Measurements from ENCODE around the gene LPXN.
A peak's percentile ranks its signal among the peaks of the same experiment; 100 is the strongest.

LPXN gene

DNA sequence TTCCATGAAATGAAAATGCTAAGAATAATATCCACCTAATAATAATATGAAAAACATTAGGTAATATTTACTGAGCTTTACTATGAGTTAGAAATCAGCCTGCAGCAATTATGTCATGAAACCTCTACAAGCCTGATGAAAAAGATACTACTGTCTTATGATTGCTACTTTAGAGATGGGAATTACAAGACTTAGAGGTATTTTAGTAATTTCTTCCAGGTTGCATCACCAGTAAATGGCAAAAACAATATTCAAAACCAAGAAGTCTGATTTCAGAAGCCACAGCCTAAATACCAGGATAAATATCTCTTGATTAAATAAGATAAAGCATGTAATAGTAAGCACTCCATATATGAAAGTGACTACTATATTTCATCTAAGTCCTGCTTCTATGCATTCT, 81.6 kb downstream of the LPXN start:
- Histone ChIP-seq H3K27ac (ENCODE audit: low read length, poor library complexity, severe bottlenecking) (no peak overlapping the region), H2BK120ac (ENCODE audit: low read depth, low read length) (no peak overlapping the region), H3K23ac (ENCODE audit: low read length in 2 of 2) (no peak overlapping the region), H3K14ac (ENCODE audit: low read length in 2 of 2) (no peak overlapping the region), H3K36me3 (ENCODE audit: control insufficient read depth in 1 of 2, insufficient read depth in 2 of 2, low read depth in 1 of 2, low read length in 2 of 2) (peaks cover 0 to 6% of the 10 kb centered on the region in 2 experiments), H2AFZ (ENCODE audit: low read depth, low read length) (no peak overlapping the region), H3K27me3 (ENCODE audit: control insufficient read depth in 1 of 2, insufficient read depth in 1 of 2, low read length in 2 of 2) (no peaks in the 10 kb centered on the region), H3K79me1 (replicated peaks; ENCODE audit: low read length, poor library complexity, severe bottlenecking) (no peaks in the 10 kb centered on the region), H2BK15ac (ENCODE audit: low read depth, poor library complexity, severe bottlenecking) (no peak overlapping the region), H2AK5ac (ENCODE audit: low read length, severe bottlenecking) (no peak overlapping the region), H2BK5ac (ENCODE audit: low read depth, low read length, poor library complexity, severe bottlenecking) (no peak overlapping the region), H4K8ac (ENCODE audit: low read length) (no peak overlapping the region), H3K18ac (ENCODE audit: low read depth in 1 of 2, low read length in 2 of 2) (no peak overlapping the region), H4K91ac (ENCODE audit: low read length) (no peak overlapping the region), H3K9ac (ENCODE audit: low read length) (peak overlapping the region; percentile 42), H3K4ac (ENCODE audit: low read depth in 1 of 2, low read length in 2 of 2) (no peak overlapping the region), H3K9me3 (ENCODE audit: control insufficient read depth, low read length) (no peaks in the 10 kb centered on the region), H2BK12ac (ENCODE audit: low read length in 2 of 2) (no peak overlapping the region), H3K4me2 (ENCODE audit: low read length, poor library complexity, severe bottlenecking) (no peak overlapping the region), H3K4me3 (ENCODE audit: insufficient read depth in 1 of 2, low read depth in 1 of 2, low read length in 2 of 2) (no peak overlapping the region), H3K4me1 (ENCODE audit: control insufficient read depth, insufficient read depth, low read depth, low read length) (no peaks in the 10 kb centered on the region)
- no peak for DNase-seq

GRCh38 chr11:58493676-58494075, 82.0 kb downstream of the LPXN start:
- H2BK5ac ChIP-seq (ENCODE audit: low read depth, low read length, poor library complexity, severe bottlenecking), result no peak overlapping the region
- H3K79me1 ChIP-seq (replicated peaks; ENCODE audit: low read length, poor library complexity, severe bottlenecking), result no peaks in the 10 kb centered on the region
- no peaks in the 10 kb centered on the region for H3K27me3 ChIP-seq (ENCODE audit: control insufficient read depth in 1 of 2, insufficient read depth in 1 of 2, low read length in 2 of 2)
- no peak overlapping the region for H3K27ac ChIP-seq (ENCODE audit: low read length, poor library complexity, severe bottlenecking)
- no peaks in the 10 kb centered on the region for H3K4me1 ChIP-seq (ENCODE audit: control insufficient read depth, insufficient read depth, low read depth, low read length)
- WGBS, result no CpG with 5 or more reads among the region's 2 CpGs
- no peak overlapping the region for H2AFZ ChIP-seq (ENCODE audit: low read depth, low read length)
- H2BK15ac ChIP-seq (ENCODE audit: low read depth, poor library complexity, severe bottlenecking), result no peak overlapping the region
- peaks cover 0 to 6% of the 10 kb centered on the region in 2 experiments for H3K36me3 ChIP-seq (ENCODE audit: control insufficient read depth in 1 of 2, insufficient read depth in 2 of 2, low read depth in 1 of 2, low read length in 2 of 2)
- H3K4ac ChIP-seq (ENCODE audit: low read depth in 1 of 2, low read length in 2 of 2), result no peak overlapping the region
- H4K91ac ChIP-seq (ENCODE audit: low read length), result no peak overlapping the region
- H2BK12ac ChIP-seq (ENCODE audit: low read length in 2 of 2), result no peak overlapping the region
- H3K9ac ChIP-seq (ENCODE audit: low read length), result peak overlapping the region; percentile 42
- no peak overlapping the region for H3K4me3 ChIP-seq (ENCODE audit: insufficient read depth in 1 of 2, low read depth in 1 of 2, low read length in 2 of 2)
- H2BK120ac ChIP-seq (ENCODE audit: low read depth, low read length), result no peak overlapping the region
- H3K14ac ChIP-seq (ENCODE audit: low read length in 2 of 2), result no peak overlapping the region
- H2AK5ac ChIP-seq (ENCODE audit: low read length, severe bottlenecking), result no peak overlapping the region
- H3K4me2 ChIP-seq (ENCODE audit: low read length, poor library complexity, severe bottlenecking), result no peak overlapping the region
- no peak overlapping the region for H4K8ac ChIP-seq (ENCODE audit: low read length)
- no peak for DNase-seq
- H3K23ac ChIP-seq (ENCODE audit: low read length in 2 of 2), result no peak overlapping the region
- H3K18ac ChIP-seq (ENCODE audit: low read depth in 1 of 2, low read length in 2 of 2), result no peak overlapping the region
- H3K9me3 ChIP-seq (ENCODE audit: control insufficient read depth, low read length), result no peaks in the 10 kb centered on the region

DNA sequence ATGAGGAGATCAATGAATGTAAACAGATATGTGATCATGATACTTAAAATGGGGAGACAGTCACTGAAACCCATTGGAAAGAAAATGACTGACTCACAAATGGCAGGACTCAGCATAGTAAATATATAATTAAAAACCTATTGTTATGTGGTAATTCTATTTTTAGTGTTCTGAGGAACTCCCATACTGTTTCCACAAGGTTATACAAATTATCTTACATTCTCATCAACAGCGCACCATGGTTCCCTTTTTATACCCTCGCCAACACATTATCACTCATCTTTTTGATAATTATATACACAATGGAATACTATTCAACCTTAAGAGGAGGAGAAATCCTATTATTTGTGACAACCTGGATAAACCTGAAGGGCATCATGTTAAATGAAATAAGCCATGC, 84.8 kb downstream of the LPXN start:
- no peak overlapping the region for H3K23ac ChIP-seq (ENCODE audit: low read length in 2 of 2)
- no peak overlapping the region for H2BK120ac ChIP-seq (ENCODE audit: low read depth, low read length)
- no peaks in the 10 kb centered on the region for H3K36me3 ChIP-seq (ENCODE audit: control insufficient read depth in 1 of 2, insufficient read depth in 2 of 2, low read depth in 1 of 2, low read length in 2 of 2)
- no peaks in the 10 kb centered on the region for H3K9me3 ChIP-seq (ENCODE audit: control insufficient read depth, low read length)
- no peak overlapping the region for H3K18ac ChIP-seq (ENCODE audit: low read depth in 1 of 2, low read length in 2 of 2)
- no peak overlapping the region for H2AFZ ChIP-seq (ENCODE audit: low read depth, low read length)
- DNase-seq, result no peak
- no peak overlapping the region for H3K14ac ChIP-seq (ENCODE audit: low read length in 2 of 2)
- H4K91ac ChIP-seq (ENCODE audit: low read length), result no peak overlapping the region
- no peak overlapping the region for H2AK5ac ChIP-seq (ENCODE audit: low read length, severe bottlenecking)
- H2BK12ac ChIP-seq (ENCODE audit: low read length in 2 of 2), result no peak overlapping the region
- no peak overlapping the region for H3K9ac ChIP-seq (ENCODE audit: low read length)
- H2BK15ac ChIP-seq (ENCODE audit: low read depth, poor library complexity, severe bottlenecking), result no peak overlapping the region
- no peak overlapping the region for H3K4me3 ChIP-seq (ENCODE audit: insufficient read depth in 1 of 2, low read depth in 1 of 2, low read length in 2 of 2)
- no peak overlapping the region for H3K4ac ChIP-seq (ENCODE audit: low read depth in 1 of 2, low read length in 2 of 2)
- no peaks in the 10 kb centered on the region for H3K79me1 ChIP-seq (replicated peaks; ENCODE audit: low read length, poor library complexity, severe bottlenecking)
- H3K4me1 ChIP-seq (ENCODE audit: control insufficient read depth, insufficient read depth, low read depth, low read length), result no peaks in the 10 kb centered on the region
- no peak overlapping the region for H3K4me2 ChIP-seq (ENCODE audit: low read length, poor library complexity, severe bottlenecking)
- no peaks in the 10 kb centered on the region for H3K27me3 ChIP-seq (ENCODE audit: control insufficient read depth in 1 of 2, insufficient read depth in 1 of 2, low read length in 2 of 2)
- H3K27ac ChIP-seq (ENCODE audit: low read length, poor library complexity, severe bottlenecking), result no peak overlapping the region
- 88% methylated on average over 1 of the region's 2 CpGs for WGBS
- no peak overlapping the region for H2BK5ac ChIP-seq (ENCODE audit: low read depth, low read length, poor library complexity, severe bottlenecking)
- H4K8ac ChIP-seq (ENCODE audit: low read length), result no peak overlapping the region

DNA sequence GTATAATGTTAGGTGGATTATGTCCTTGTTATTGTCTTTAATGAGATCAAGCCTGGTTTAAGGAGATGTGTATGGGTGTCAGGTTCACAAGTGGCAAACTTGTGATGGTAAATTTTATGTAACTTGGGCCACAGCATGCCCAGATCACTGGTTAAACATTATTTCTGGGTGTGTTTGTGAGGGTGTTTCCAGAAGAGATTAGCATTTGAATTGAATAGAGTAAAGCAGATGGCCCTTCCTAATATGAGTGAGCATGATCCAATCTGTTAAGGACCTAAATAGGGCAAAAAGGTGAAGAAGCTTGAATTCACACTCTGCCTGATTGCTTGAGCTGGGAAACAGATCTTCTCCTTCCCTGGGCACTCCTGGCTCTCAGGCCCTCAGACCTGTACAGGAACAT, 88.5 kb downstream of the LPXN start:
- Histone ChIP-seq H3K9me3 (ENCODE audit: control insufficient read depth, low read length) (no peaks in the 10 kb centered on the region), H4K91ac (ENCODE audit: low read length) (no peak overlapping the region), H3K4ac (ENCODE audit: low read depth in 1 of 2, low read length in 2 of 2) (no peak overlapping the region), H3K23ac (ENCODE audit: low read length in 2 of 2) (no peak overlapping the region), H3K4me1 (ENCODE audit: control insufficient read depth, insufficient read depth, low read depth, low read length) (no peaks in the 10 kb centered on the region), H2BK12ac (ENCODE audit: low read length in 2 of 2) (no peak overlapping the region), H3K79me1 (replicated peaks; ENCODE audit: low read length, poor library complexity, severe bottlenecking) (no peaks in the 10 kb centered on the region), H2BK15ac (ENCODE audit: low read depth, poor library complexity, severe bottlenecking) (no peak overlapping the region), H4K8ac (ENCODE audit: low read length) (no peak overlapping the region), H2AFZ (ENCODE audit: low read depth, low read length) (no peak overlapping the region), H2AK5ac (ENCODE audit: low read length, severe bottlenecking) (no peak overlapping the region), H3K4me3 (ENCODE audit: insufficient read depth in 1 of 2, low read depth in 1 of 2, low read length in 2 of 2) (no peak overlapping the region), H3K4me2 (ENCODE audit: low read length, poor library complexity, severe bottlenecking) (no peak overlapping the region), H2BK5ac (ENCODE audit: low read depth, low read length, poor library complexity, severe bottlenecking) (no peak overlapping the region), H3K27me3 (ENCODE audit: control insufficient read depth in 1 of 2, insufficient read depth in 1 of 2, low read length in 2 of 2) (no peaks in the 10 kb centered on the region), H3K36me3 (ENCODE audit: control insufficient read depth in 1 of 2, insufficient read depth in 2 of 2, low read depth in 1 of 2, low read length in 2 of 2) (no peaks in the 10 kb centered on the region), H3K14ac (ENCODE audit: low read length in 2 of 2) (no peak overlapping the region), H3K27ac (ENCODE audit: low read length, poor library complexity, severe bottlenecking) (no peak overlapping the region), H3K18ac (ENCODE audit: low read depth in 1 of 2, low read length in 2 of 2) (no peak overlapping the region), H3K9ac (ENCODE audit: low read length) (no peak overlapping the region), H2BK120ac (ENCODE audit: low read depth, low read length) (no peak overlapping the region)
- DNase-seq, result no peak
